CD4-positive, alpha-beta T cell treated with Interleukin-17A for 4 hours (primary cell): ENCODE results near the gene ALOX15B.
A peak's percentile ranks its signal among the peaks of the same experiment; 100 is the strongest.

Source experiments
- DNase-seq: peaks from one replicate; pipeline ENCODE4 v3.0.0-alpha.2; 2020; ENCODE audit warnings: mixed read lengths

ALOX15B gene, protein sequence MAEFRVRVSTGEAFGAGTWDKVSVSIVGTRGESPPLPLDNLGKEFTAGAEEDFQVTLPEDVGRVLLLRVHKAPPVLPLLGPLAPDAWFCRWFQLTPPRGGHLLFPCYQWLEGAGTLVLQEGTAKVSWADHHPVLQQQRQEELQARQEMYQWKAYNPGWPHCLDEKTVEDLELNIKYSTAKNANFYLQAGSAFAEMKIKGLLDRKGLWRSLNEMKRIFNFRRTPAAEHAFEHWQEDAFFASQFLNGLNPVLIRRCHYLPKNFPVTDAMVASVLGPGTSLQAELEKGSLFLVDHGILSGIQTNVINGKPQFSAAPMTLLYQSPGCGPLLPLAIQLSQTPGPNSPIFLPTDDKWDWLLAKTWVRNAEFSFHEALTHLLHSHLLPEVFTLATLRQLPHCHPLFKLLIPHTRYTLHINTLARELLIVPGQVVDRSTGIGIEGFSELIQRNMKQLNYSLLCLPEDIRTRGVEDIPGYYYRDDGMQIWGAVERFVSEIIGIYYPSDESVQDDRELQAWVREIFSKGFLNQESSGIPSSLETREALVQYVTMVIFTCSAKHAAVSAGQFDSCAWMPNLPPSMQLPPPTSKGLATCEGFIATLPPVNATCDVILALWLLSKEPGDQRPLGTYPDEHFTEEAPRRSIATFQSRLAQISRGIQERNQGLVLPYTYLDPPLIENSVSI

DNA sequence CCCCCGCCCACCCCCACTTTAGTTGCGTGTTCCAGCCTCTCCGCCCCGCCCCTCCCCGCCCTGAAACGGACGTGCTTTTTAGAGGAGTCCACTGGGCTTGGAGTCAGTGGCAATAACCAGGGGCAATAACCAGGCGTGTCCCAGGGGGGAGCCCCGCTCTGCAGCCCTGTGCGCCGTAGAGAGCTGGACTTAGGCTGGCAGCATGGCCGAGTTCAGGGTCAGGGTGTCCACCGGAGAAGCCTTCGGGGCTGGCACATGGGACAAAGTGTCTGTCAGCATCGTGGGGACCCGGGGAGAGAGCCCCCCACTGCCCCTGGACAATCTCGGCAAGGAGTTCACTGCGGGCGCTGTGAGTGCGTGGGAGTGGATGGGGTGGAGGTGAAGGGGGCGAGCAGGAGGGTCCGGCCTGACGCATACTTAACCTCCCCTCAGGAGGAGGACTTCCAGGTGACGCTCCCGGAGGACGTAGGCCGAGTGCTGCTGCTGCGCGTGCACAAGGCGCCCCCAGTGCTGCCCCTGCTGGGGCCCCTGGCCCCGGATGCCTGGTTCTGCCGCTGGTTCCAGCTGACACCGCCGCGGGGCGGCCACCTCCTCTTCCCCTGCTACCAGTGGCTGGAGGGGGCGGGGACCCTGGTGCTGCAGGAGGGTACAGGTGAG is at the start of gene ALOX15B:
Gene ALOX15B (plus strand): TSS at position 106 of the 657 bp plus-strand sequence. CDS start 97 bp downstream, at position 203.
- DNase-seq, result peak; percentile 14

DNA sequence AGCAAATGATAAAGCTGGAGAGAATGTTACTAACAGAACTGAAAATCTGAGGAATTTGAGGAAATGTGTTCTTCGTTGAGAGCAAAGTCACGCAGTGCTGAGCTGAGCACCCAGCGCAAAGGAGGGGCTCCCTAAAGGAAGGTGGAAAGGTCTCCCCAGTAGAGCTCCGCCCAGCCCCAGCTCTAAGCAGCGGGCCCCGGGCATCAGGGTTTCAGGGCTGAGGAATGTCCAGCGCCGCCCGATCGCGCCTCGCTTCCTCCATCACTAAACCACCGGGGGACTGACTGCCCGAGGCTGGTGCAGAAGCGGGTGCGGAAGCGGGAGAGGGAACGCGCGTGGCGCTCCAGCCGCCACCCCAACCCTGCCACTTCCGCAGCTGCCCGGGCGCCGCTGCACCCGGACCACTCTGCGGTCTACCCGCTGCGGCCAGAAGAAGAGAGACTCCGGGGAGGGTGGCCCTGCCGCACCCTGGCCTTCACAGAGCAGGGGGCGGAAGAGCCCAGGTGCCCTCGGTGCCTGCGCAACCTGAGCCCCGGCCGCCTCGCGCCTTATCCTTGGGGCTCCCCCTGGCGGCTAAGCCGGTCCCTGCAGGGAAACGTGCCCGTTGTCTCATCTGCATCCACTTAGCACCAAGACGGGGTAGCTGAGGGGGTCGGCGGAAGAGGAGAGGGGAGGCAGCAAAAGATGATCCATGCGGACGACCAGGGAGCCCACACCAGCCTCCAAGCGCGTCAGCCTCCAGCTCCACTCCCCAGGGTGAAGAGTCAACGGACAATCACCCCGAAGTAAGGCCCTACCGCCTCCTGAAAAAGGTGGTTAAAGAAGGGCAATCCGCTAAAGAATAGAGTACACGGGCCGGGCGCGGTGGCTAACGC is 48.8 kb upstream of the ALOX15B start:
- peak; percentile 96 for DNase-seq

DNA sequence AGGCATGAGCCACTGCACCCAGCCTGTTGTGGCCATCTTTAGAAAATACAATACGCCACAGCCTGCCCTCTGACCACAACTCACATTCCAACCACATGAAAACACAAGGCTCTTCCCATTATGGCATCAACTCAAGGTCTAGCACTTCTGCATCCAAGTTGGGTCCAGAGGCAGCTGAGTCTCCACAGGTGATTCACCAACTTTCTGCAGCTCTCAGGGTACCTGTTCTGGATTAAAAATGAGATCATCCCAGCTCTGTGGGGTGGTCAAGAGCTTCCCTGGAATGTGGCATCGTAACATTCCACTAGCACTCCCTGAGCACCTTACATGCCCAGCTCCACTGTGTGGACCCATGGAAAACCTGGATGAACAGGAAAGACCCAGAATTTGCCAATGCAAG is 46.3 kb upstream of the ALOX15B start:
- DNase-seq, result no peak

DNA sequence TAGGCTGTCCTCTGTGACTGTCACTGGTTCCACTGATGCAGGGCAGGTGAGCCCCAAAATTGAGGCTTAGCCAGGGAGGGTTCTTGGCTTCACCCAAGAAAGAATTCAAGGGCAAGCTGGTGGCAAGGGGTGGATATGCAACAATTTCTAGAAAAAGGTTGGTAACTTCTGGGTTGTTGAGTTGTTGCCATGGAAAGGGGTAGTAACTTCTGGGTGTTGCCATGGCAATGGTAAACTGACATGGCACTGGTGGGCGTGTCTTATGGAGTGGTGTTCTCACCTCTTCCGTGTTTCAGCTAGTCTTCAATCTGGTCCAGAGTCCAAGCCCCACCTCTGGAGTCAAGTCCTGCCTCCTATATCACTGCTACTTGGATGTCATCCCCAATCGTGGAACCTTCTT is 45.9 kb upstream of the ALOX15B start:
- no peak for DNase-seq

DNA sequence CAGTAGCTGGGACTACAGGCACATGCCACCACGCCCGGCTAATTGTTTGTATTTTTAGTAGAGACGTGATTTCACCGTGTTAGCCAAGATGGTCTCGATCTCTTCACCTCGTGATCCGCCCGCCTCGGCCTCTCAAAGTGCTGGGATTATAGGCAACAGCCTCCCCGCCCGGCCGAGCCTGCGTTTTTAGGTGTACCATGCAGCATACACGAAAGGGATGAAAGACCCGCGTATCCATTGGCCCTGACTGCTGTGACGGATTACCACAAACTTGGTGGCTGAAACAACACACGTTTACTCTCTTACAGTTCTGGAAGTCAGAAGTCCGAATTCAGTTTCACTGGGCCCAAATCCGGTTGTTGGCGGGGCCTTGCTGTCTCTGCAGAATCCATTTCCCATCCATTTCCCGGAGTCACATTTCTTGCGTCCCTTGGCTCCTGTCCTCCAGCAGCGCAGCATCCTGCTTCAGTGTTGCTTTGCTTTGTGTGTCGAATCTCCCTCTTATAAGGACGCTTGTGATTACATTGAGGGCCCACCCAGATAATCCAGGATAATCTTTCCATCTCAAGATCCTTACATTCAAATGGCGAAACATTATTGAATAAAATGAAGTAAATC is 44.8 kb upstream of the ALOX15B start:
- no peak for DNase-seq

DNA sequence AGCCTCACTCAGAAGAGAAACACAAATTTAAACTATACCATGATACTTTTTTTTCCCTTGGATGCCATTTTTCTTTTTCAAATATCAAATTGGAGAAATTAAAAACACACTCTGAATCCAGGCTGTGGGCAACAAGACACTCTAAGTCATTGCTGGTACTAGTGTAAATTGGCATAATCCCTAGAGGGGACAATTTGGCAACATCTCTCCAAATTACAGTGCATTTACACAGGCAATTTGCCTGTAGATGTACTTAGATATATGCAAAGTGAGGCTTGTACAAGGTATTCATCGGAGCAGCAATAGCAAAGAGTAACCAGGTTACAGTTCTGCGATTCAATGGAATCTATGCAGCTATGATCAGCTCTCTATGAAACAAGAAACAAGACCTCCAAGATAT is 43.1 kb upstream of the ALOX15B start:
- no peak for DNase-seq

DNA sequence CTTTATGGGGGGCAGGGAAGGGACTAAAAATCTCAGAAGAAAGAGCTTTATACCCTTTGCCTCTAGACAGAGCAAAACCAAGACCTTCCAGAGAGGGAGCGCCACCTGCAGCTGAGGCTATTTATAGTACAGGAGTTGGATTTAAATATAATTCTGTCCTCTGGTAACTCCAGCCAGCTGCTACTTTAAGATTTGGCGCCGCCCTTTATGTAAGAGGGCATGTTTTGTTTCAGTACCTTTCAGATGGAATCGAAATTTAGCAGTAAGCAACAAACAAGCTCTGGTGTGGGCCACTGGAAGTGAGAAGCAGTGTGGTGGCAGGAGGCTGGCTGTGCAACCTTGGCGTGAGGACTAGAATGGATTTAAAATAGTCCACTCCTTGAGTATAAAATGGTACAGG is 41.7 kb upstream of the ALOX15B start:
- peak; percentile 40 for DNase-seq

DNA sequence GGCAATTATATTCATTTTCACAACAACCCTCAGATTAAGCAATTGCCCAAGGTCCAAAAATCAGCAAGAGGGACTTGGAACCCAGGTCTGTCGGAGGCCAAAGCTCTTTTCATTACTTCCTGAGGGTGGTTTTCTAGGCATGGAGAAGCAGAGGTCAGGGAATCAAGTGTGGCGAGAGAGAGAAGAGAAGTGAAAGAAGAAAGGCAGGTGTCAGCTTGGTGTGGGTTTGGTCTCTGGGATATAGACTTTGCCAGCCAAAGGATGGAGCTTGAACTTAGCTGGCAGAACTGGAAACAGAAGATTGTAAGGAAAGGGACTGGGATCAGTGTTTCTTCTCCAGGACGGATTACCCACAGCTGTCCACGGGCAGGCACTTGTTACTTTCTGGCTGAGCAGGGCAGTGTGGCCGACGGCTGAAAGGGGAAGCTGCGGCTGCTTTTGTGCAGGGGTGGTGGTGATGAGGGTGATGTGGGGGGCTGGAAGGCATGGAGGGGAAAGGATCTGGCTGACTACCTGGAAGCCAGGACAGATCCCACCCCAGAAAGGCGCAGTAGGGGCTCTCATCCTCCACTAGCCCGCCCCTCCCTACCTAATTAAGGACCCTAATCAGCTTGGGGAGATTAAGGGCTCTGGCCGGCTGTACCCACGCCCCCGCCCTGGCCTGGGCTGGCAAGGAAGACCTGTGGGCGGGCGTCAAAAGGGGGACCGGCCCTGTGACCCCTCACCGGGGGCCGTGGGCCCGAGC is 36.7 kb upstream of the ALOX15B start, which contains the start of gene GUCY2D:
Gene GUCY2D (plus strand): TSS at position 640 of the 745 bp plus-strand sequence. CDS start 433 bp downstream, outside the sequence.
- DNase-seq, result no peak

DNA sequence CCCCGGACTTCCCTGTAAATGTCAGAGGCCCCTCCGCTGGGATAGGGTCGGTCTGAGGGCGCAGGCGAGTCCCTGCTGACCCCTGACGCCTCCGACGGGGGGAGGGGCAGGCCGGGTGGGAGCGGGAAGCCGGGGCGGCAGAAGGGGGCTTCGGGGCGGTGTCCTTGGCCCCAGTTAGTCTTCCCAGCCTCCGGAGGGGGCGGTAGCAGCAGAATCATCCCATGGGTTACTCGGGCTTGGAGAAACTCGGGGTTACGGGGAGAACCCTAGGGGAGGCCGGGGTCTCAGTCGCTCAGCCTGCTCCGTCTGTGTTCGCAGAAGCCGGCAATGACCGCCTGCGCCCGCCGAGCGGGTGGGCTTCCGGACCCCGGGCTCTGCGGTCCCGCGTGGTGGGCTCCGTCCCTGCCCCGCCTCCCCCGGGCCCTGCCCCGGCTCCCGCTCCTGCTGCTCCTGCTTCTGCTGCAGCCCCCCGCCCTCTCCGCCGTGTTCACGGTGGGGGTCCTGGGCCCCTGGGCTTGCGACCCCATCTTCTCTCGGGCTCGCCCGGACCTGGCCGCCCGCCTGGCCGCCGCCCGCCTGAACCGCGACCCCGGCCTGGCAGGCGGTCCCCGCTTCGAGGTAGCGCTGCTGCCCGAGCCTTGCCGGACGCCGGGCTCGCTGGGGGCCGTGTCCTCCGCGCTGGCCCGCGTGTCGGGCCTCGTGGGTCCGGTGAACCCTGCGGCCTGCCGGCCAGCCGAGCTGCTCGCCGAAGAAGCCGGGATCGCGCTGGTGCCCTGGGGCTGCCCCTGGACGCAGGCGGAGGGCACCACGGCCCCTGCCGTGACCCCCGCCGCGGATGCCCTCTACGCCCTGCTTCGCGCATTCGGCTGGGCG is 35.9 kb upstream of the ALOX15B start:
- no peak for DNase-seq

DNA sequence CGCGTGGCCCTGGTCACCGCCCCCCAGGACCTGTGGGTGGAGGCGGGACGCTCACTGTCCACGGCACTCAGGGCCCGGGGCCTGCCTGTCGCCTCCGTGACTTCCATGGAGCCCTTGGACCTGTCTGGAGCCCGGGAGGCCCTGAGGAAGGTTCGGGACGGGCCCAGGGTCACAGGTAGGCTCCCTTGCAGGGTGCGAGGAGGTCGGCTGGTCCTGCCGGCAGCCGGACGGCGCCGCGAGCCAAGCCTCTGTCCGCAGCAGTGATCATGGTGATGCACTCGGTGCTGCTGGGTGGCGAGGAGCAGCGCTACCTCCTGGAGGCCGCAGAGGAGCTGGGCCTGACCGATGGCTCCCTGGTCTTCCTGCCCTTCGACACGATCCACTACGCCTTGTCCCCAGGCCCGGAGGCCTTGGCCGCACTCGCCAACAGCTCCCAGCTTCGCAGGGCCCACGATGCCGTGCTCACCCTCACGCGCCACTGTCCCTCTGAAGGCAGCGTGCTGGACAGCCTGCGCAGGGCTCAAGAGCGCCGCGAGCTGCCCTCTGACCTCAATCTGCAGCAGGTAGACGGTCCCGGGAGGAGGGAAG is 35.2 kb upstream of the ALOX15B start:
- no peak for DNase-seq

DNA sequence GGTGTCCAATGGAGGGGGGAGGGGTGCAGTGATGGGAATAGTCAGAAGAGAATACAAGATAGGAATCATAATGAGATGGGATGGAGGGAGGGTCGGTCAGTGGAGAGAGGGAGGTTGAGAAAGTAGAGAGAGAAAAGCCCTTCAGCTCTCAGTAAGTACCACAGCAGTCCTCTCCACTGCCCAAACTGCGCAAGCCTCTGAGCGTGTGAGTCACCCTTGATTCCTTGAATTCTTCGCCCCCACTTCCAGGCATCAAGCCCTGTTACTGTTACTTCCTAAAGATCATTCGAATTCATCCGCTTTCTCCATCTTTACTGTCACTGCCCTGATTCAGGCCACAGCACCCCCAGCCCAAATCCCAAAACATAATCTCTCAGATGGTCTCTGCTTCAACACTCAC is 34.0 kb upstream of the ALOX15B start:
- DNase-seq, result no peak

DNA sequence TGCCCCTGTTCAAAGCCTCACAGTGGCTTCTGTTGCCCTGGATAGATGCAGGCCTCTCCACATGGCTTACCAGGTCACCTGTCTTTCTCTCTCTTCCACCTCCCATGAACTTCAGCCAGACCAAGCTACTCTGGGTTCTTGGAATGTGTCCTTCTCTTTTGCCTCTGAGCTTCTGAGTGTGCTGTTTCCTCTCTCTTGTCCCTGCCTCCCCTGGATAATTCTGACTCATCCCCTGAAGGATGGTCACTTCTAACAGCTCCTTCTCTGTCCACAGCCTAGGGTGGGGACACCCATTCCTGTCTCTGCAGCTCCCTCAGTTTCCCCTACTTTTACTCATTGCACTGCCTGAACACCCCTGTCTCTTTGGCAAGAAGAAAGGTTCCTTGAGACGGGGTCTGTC is 33.5 kb upstream of the ALOX15B start:
- DNase-seq, result no peak

DNA sequence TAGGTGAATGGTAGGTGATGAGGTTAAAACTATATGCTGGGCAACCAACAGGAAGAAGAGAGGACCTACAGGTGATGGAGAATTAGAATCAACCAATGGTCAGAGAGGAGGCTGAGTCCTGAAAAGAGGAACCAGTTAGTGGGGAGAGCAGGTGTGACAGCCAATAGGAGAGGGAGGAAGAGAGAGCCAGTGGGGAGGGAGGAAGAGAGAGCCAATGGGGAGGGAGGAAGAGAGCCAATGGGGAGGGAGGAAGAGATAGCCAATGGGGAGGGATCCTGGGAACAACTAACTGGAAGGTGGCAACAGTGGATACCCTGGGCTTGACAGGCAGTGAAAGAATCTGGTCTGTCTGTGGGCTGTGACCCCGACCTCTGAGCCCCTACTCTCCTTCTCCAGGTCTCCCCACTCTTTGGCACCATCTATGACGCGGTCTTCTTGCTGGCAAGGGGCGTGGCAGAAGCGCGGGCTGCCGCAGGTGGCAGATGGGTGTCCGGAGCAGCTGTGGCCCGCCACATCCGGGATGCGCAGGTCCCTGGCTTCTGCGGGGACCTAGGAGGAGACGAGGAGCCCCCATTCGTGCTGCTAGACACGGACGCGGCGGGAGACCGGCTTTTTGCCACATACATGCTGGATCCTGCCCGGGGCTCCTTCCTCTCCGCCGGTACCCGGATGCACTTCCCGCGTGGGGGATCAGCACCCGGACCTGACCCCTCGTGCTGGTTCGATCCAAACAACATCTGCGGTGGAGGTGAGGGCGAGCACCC is 32.7 kb upstream of the ALOX15B start:
- no peak for DNase-seq

DNA sequence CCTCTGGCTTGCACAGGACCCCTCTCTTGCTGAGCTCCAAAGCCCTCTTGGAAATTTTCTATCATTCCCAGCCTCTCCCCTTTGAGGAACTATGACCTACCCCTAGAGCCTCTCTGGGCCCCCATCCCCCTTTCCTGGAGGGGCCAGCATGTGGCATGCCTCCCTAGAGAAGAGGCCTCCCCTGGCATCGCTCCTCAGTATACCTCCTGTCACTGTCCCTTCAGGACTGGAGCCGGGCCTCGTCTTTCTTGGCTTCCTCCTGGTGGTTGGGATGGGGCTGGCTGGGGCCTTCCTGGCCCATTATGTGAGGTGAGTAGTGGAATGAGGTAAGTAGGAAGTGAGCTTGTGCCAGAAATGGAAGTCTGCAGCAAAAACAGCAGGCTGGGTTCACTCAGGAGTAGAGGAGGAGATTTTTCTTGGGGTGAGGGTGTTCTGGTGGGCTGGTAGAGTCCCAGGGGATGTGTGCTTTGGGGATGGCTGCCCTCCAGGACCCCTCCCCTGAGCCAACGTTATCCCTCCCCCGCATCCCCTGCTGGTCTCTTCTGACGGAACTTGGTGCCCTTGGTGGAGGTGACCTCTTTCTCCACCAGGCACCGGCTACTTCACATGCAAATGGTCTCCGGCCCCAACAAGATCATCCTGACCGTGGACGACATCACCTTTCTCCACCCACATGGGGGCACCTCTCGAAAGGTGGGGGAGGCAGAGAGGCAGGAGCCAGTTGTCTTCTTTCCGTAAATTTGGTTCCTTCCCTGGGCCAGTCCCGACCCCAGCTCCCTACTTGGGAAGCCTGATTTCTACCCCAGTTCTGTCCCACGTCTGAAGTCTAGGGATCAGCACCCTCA is 31.8 kb upstream of the ALOX15B start:
- DNase-seq, result no peak

DNA sequence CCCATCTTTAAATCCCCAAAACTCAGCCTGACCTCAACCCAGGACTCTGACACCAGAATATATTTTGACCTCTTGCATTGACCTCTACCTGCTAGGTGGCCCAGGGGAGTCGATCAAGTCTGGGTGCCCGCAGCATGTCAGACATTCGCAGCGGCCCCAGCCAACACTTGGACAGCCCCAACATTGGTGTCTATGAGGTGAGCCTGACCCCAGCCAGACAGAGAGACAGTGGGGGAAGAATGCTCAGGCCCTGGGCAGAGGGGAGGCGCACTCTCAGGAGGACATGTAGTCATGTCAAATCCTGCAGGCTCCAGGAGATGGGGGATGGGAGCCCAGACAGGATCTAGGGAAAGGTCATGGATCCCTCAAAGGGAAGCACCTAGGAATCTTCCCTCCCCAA is 31.0 kb upstream of the ALOX15B start:
- no peak for DNase-seq

DNA sequence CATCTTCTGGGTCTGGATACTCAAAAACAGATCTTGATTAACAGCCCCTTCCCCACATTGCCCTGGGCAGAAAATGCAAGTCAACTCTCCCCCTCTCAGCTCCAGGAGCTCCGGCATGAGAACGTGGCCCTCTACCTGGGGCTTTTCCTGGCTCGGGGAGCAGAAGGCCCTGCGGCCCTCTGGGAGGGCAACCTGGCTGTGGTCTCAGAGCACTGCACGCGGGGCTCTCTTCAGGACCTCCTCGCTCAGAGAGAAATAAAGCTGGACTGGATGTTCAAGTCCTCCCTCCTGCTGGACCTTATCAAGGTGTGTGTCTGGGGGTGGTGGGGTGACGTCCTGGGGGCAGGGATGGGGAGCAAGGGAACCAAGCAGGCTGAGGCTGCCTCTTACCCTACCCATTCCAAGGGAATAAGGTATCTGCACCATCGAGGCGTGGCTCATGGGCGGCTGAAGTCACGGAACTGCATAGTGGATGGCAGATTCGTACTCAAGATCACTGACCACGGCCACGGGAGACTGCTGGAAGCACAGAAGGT is 26.7 kb upstream of the ALOX15B start:
- DNase-seq, result no peak

DNA sequence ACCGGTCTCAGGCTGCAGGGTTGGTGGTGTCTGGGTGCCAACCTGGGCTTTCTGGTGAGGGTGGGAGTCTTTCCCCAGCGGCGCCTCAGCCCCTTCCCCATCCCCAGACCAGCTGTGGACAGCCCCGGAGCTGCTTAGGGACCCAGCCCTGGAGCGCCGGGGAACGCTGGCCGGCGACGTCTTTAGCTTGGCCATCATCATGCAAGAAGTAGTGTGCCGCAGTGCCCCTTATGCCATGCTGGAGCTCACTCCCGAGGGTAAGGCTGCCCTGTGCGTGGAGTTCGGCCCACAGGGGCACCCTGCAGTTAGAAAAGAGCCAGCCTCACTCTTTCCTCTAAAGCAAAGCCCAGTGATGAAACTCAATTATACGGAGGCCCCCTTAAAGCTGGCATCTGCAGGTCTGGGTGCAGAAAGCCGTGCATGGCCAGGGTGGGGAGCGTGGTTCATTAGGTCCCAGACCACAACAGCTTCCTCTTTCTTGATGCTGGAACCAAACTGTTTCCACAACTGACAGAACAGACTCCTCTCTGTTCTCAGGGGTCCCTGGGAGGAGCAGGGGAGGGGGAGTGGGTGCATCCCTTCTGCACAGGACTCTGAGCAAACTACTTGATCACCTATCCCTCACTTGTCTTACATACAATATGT is 25.7 kb upstream of the ALOX15B start:
- no peak for DNase-seq
